ENCODE data around the gene OR5H2.
"Not testable (repeated sequence)": the region's sequence is repeated elsewhere in the genome, so short reads cannot be mapped to it uniquely, and the experiment has no call there.

OR5H2 gene

DNA sequence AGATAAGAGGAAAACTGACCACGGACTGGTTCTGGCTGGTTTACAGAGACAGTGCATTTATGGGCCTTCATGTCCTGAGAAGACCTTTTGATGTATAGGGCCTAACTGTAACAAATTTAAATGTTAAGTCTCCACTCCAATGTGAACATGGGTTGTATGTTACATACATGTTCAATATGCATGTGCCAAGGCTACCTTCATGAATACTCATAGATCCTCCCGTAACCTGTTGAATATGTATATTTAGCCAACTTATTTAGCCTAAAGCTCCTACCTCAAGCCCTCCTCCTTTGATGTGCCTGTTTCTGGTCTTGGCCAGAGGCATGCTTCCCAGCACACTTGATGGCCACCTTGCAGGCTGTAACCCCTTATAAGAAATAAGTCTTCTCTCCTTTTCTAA lies at the start of gene OR5H2:
Gene OR5H2 (plus strand): TSS at position 301 of the 400 bp plus-strand sequence. CDS start 398 bp downstream, outside the sequence.
- DNase-seq, result no peak

DNA sequence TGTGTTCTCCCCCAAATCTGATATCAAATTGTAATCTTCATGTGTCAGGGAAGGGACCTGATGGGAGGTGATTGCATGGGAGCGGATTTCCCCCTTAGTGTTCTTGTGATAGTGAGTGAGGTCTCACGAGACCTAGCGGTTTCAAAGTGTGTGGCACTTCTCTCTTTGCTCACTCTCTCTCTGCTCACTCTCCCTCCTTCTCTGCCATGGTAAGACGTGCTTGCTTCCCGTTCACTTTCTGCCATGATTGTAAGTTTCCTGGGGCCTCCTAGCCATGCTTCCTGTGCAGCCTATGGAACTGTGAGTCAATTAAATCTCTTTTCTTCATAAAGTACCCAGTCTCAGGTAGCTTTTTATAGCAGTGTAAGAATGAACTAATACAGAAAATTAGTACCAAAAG lies 48.8 kb upstream of the OR5H2 start:
- DNase-seq, result no peak

DNA sequence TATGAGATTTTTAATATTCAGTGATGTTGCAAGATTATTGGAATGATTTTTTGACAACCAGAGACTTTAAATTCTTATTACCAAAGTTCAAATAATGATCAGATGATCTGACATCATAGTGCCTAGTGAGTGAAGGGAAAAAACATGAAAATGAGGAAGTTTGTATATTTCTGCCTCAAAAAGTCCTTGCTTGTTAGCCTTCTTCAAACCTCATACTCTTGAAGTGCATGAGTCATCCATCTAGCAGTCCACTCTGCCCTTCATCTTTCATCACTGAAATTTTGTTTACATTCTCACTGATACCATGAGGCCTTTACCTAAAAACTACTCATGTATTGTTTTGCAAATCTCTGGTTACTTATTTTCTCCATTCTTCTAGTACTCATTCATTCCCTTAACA lies 42.2 kb upstream of the OR5H2 start:
- DNase-seq, result no peak

DNA sequence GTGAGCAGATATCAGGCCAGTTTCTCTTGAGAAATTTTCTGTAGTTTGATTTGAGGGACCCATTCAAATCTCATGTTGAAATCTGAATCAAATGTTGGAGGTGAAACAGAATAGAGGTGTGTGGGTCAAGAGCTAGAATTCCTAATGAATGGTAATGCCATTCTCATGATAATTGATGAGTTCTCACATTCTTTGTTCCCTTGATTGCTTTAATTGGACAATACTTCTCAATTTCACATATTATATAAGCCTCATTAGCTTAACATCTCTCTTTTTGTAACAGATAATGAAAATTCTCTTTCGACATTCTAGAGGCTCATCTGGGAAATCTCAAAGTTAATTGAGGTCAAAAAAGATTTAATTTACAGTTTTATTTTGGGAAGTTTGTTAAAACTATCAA lies 40.1 kb upstream of the OR5H2 start:
- no peak for DNase-seq

DNA sequence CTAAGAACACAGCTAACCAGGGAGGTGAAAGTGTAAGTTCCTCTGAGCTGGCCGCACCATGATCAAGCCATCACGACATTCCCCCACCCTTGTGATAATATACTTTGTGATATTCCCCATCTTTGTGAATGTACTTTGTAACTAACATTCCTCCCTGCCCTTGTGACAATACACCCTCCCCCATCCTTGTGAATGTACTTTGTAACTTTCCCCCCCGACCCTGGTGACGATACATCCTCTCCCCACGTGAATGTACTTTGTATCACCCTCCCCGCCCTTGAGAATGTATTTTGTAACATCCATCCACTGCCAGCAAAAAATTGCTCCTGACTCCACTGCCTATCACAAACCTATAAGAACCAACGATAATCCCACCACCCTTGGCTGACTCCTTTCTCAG lies 38.5 kb upstream of the OR5H2 start:
- no peak for DNase-seq

DNA sequence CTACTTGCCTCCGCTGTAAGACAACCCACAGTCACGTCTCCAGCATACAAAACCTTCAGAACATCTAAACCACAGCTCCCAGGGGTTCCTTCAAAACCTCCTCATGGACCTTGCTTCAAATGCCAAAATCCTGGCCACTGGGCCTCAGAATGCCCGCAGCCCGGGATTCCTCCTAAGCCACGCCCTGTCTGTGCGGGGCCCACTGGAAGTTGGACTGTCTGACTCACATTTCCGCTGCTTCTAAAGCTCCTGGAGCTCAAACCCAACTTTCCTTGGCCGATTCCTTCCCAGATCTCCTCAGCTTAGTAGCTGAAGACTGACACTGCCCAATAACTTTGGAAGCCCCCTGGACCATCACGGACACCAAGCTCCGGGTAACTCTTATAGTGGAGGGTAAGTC lies 36.2 kb upstream of the OR5H2 start:
- no peak for DNase-seq

DNA sequence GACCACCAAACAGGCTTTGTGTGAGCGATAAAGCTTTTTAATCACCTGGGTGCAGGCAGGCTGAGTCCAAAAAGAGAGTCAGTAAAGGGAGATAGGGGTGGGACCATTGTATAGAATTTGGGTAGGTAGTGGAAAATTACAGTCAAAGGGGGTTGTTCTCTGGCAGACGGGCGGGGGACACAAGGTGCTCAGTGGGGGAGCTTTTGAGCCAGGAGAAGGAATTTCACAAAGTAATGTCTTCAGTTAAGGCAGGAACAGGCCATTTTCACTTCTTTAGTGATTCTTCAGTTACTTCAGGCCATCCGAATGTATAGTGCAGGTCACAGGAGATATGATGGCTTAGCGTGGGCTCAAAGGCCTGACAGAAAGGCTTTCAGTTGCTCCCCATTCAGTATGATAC lies 26.3 kb upstream of the OR5H2 start:
- DNase-seq, result not testable (repeated sequence)

DNA sequence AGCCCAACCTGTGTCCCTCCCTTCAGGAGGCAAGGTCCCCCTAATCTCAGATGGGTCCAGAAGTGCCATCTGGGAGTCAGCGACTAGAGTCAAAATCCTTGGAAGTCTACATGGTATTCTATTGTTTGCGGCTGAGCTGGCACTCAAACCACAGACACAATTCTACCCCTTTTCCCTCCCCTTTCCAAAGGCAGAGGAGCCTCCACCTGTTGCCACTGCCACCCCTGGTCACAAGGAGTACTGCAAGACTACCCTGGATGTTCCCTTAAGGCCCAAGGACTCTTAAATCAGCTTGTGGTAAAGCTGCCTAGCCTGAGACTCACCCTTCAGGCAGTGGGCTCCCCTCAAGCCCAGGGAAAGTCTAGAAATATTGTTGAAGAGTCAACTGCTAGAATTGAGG lies 22.6 kb upstream of the OR5H2 start:
- DNase-seq, result no peak

DNA sequence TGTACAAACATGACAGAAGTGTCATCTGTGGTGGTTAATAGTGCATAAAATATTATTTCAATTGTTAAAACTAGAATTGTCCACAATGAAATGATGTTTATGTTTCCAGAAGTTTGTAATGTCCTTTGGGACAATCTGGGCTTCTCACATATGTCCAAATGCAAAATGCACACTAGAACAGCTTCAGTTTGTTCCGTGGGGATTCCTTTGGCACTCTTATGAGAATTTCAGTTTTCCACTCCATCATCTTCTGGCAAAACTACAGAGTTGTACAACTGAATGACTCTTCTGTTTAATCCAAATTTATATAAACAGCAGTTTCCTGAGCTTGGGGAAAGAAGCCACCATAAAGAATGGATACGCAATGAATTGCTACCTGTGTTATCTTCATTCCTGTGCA lies 20.3 kb upstream of the OR5H2 start:
- no peak for DNase-seq

DNA sequence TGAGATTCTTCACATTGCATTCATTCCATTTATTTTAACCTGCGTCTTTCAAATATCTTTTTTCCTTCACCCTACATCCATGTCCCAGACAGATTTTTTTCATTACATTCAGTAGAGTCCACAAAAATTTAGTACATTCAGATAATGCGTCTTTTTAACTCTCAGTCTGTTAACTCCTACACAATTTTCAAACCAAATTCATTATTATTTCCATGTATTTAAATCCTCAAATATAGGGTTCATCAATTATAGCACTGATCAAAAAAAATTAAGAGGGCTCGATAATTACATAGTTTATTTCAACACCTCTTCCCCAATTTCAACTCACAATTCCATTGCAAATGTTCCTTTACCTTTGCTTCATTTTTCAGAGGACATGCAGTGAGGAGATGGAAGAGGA lies 18.4 kb upstream of the OR5H2 start, which contains the start of gene OR5H6:
Gene OR5H6 (plus strand): TSS at position 301 of the 400 bp plus-strand sequence. CDS start 89 bp downstream, at position 390.
- DNase-seq, result no peak

DNA sequence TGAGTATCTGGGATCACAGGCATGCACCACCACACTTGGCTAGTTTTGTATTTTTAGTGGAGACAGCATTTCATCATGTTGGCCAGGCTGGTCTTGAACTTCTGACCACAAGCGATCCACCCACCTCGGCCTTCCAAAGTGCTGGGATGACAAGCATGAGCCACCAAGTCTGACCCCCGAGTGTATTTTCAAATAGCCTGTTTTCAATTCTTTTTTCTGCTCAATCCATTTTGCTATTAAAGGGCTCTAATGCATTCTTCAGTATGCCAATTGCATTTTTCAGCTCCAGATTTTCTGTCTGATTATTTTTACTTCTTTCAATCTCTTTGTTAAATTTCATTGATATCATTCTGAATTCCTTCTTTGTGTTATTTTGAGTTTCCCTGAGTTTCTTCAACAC lies 12.5 kb upstream of the OR5H2 start:
- DNase-seq, result no peak

DNA sequence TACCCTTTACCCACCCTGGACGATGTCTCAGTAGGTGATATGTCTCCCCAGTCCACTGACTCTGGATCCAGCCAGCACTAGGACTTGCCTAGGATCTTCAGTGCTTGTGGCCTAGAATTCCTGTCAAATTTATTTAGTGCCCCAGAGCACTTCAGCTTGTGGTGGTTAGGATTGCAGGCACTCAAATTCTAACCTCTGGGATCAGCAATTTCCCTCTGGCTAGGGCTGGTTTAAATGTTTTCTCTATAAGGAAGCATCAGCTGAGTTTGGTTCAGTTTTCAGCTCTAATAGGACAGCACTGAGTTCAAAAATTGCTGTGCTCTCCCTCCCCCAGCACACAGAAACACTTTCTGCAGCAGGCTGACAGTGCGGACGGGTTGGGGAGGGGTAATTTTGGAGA lies 10.2 kb upstream of the OR5H2 start:
- no peak for DNase-seq

DNA sequence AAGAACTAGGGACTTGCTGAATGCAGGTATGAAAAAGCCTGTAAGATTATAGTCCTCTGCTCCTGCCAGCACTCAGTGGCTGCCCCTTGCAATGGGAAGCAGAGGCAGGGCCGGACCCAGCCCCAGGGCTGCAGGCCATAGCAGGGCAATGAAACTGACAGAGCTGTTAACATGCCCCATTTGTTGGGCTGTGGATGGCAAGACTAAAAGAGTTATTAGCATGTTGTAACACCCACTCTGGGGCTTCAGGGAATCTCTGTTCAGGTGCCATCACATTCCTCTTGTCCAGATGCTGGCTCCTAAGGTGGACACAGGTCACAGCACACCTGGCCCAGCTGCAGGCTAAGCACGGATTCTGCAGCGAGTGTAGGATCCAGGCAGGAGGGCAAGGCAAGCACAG lies 7.4 kb upstream of the OR5H2 start:
- no peak for DNase-seq

DNA sequence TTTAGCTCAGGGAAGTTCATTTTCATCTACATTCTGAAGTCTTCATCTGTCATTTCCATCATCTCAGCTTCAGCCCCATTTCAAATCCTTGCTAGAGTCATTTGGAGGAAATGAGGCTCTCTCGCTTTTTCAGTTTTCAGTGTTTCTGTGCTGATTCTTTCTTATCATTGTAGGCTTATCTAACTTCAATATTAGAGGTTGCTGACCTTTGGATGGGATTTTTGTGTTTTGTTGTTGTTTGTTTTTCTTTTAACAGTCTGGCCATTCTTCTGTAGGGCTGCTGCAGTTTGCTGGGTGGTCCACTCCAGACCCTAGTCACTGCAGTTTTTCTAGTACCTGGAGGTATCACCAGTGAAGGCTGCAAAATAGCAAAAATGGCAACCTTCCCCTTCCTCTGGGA lies 8.6 kb downstream of the OR5H2 start:
- DNase-seq, result no peak

DNA sequence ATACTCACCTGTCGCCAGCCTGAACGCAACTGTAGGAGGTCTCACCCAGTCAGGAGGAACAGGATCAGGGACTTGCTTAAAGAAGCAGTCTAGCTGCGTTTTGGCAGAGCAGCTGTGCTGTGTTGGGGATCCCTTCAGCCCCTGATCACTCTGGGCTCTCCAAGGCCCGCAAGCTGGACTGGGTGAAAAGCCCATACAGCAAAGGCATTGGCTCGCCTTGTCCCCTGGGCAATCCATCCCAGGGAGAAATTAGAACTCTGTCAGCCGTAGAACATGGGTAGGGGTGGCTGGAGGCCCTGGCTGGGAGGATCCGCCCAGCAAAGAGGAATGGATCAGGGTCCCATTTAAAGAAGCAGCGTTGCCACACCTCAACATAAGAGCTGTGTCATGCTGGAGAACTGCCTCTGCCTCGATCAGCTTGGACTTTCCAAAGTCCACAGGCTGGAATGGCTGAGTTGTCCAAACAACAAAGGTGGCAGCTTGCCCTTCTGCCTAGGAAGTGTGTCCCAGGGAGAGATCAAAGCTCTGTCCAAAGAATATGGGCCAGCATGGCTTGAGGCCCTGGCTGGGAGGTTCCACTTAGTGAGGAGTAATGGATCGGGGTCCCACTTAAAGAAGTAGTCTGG lies 9.1 kb downstream of the OR5H2 start:
- DNase-seq, result no peak

DNA sequence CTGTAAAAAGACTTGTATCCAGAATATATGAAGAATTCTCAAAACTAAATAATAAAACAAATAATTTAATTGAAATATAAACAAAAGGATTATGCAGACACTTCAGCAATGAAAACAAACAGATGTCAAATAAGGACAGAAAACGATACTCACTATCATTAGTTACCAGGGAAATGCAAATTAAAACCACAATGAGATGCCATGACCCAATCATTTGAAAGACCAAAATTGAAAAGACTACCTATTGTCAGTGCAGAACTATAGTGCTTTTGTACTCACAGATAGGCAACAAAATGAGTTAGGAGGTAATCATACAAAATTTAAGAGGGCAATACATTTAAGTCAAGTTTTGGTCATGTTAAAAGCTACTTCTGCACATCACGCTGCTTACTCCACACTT lies 39.8 kb downstream of the OR5H2 start:
- DNase-seq, result no peak

DNA sequence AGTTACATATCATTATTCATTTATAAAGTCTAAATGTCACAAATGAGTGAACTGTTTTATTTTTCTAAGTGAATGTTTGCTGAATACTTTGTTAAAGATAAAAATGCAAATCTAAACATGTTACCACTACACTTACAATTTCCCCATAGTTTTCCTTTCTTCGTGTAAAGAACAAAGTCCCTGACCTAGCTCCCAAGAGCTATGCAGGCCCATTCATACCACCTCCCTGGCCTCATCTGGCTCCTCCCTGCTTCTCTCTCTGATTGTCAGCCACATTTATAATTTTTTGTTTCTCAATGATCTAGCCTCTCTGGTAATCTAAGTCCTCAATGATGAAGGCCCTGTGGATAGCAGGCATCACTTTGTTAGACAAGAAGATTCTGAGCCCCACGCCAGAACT lies 40.4 kb downstream of the OR5H2 start:
- no peak for DNase-seq

DNA sequence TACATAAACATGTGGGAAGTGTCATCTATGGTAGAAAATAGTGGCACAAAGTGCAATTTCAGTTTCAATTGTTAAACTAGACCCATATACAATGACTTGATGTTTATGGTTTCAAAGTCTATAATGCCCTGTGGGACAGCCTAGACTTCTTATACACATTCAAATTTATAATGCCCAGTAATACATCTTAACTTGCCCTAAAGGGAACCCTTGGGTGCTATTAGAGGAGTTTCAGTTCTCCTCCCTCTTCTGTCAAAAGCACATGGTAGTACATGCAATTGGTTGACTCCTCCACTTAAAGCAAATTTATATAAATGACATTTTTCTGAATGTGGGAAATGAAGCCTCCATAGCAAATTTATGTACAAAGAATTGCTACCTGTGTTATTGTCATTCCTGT lies 41.1 kb downstream of the OR5H2 start:
- no peak for DNase-seq

DNA sequence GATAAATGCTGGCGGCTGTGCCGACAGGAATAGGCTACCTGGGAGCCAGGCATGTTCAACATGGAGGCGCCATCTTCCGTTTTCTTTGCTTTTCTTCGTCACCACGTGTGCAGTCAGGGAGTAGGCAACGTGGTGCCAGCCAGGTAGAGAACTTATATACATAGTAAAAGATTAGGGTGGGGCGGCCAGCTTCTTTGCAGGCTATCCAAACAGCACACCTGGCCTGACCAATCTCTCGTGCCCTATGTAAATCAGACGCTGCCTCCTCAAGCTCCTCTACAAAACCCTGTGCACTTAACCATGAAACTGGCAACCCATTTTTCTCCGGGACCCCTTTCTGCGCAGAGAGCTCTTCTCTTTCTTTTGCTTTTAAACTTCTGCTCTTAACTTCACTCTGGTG lies 42.8 kb downstream of the OR5H2 start:
- no peak for DNase-seq

DNA sequence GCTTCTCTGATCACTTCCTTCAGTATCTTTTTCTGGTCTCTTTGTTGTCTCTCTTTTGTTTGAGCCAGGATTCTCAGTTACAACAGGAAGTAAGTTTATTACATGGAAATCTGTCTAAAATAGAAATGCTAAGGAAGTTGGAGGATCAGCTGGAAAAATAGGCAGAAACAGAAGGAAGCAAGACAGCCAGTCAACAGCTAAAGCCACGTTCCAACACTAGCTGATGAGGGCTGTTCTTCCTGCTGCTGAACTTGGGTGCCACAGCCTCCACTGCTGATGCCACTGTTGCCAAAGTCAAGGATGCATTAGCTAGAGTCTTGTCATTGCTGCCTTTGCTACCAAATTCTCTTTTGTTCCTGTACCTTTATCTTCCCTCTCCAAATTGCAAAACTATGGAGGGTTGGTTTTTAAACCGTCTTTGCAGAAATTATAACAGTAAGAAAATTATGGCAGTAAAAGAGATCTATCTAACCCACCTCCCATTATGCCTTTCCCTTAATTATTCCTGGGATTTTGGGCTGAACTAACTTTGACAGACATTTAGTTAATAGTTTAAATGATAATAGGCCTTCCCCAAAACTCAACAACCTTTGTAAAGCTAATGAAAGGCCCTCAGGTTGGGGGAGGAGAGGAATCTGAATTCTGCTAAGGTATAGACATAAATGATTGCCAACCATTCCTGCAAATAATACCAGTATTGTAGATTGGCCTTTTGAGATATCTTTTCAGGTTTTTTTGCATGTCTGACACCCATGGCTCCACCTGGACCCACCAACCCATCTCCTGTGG lies 44.0 kb downstream of the OR5H2 start:
- no peak for DNase-seq

DNA sequence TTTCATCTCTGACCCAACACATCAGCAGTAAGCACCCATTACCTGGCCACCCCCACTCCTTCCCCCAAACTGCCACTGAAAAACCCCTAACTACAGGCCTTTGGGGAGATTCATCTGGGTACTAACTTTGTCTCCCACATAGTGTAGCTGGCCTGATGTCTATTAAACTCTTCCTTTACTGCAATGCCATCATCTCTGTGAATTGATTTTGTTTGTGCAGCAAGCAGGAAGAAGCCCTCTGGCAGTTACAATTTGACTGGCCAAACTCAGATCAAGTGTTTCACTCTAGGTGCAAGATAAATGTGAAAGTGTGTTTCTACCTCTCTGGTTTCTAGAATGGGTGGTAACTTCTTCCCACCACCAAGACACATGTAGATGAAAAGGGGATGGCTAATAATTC lies 44.6 kb downstream of the OR5H2 start:
- DNase-seq, result no peak

DNA sequence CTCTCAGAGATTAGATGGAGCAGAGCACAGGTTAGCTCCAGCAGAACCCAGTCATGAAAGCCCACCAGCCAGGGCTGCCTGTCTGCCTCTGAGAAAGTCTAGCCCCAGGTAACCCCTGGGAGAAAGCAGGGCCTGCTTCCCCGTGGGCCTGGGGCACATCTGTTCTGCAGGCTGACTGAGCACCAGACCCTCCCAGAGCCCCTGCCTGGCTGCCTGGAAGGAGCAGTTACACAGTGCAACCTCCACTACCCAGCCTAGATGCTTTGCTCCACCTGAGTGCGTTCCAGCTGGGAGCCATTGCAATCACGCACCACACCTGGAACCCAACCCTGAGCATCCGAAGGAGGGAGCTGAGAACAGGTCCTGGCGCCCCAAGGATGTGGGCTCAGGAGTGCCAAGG lies 46.6 kb downstream of the OR5H2 start:
- DNase-seq, result no peak

DNA sequence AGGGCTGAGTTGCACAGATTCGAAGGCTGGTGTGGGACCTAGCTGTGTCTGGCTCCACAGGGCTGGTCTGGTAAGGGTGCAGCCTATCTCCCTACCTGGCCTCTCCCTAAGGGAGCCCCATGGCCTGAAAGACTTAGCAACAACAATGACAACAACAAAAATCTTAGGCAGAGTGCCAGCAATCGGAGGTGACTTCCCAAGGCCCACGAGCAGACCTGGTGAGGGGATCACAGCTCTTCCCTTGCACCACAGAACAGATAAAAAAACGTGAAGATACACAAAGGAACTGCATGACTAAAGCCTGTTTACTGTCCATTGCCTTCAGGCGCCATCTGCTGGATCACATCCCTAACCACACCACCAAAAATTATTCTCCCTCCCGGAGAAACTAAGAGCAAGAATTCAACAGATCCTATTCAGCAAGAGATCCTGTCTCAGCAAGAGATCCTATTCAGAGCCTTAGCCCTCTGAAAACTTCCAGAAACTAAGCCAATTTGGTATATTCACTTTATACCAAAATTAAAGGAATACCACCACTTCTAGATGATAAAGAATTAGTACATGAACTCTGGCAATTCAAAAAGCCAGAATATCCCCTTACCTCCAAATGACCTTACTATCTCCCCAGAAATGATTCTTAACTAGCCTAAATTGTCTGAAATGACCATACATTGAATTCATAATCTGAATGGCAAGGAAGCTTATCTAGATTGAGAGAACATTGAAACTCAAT lies 47.3 kb downstream of the OR5H2 start:
- peak; percentile 20 for DNase-seq

DNA sequence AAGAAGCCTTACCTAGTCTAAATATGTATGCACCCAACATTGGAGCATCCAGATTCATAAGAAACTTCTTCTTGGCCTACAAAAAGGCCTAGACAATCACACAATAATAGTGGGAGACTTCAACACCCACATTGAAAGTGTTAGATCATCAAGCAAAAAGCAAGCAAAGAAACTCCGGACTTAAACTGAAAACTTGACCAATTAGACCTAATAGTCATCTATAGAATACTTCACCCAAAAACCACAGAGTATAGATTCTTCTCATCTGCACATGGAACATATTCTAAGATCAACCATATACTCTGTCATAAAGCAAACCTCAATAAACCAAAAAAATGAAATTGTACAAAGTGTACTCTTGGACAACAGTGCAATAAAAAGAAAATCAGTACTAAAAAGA lies 49.0 kb downstream of the OR5H2 start:
- DNase-seq, result no peak
